Suprapubic skin (tissue), 4 donors: ENCODE results near the gene PAOX. TPM values are rescaled to one million over a fixed set of nuclear protein-coding genes. Genes with fewer than 3 reads are reported as not detected.
"Not testable (repeated sequence)": the region's sequence is repeated elsewhere in the genome, so short reads cannot be mapped to it uniquely, and the experiment has no call there.

Experiments
- DNase-seq, 2 donors: peaks; one replicate each; pipeline ENCODE4 v3.0.0-alpha.2; 2019; ENCODE audit warnings: low spot score in 2 of 2
- H3K27ac ChIP-seq: fragments of 200-600 bp; sonication (generic); one replicate; pipeline ENCODE4 v1.5.1; 2019
- H3K27me3 ChIP-seq: fragments of 200-600 bp; sonication (generic); one replicate; pipeline ENCODE4 v1.5.1; 2019
- H3K36me3 ChIP-seq: fragments of 200-600 bp; sonication (generic); one replicate; pipeline ENCODE4 v1.5.1; 2019
- H3K4me1 ChIP-seq: fragments of 200-600 bp; sonication (generic); one replicate; pipeline ENCODE4 v1.5.1; 2019
- H3K4me3 ChIP-seq: fragments of 200-600 bp; sonication (generic); one replicate; pipeline ENCODE4 v1.5.1; 2019; ENCODE audit warnings: mild to moderate bottlenecking
- H3K9me3 ChIP-seq: fragments of 200-600 bp; sonication (generic); one replicate; pipeline ENCODE4 v1.5.1; 2019
- EP300 ChIP-seq: sonication (generic); formaldehyde crosslinking; IDR thresholded peaks from one replicate; pipeline ENCODE4 v1.6.1; 2017; ENCODE audit warnings: antibody characterized with exemption
- POLR2A ChIP-seq, 2 donors: fragments of 450-650 bp; IDR thresholded peaks; one replicate each; pipeline ENCODE4 v1.6.1; 2017; ENCODE audit warnings: antibody characterized with exemption in 2 of 2, mild to moderate bottlenecking in 2 of 2, moderate library complexity in 2 of 2
- POLR2AphosphoS5 ChIP-seq, 3 donors: sonication (generic); formaldehyde crosslinking; IDR thresholded peaks; one replicate each; pipeline ENCODE4 v1.6.1; 2017; ENCODE audit warnings: antibody characterized with exemption in 3 of 3
- WGBS: methylation state at CpG from one replicate; pipeline ENCODE4 v1.1.5; 2018; 5-methylcytosine and 5-hydroxymethylcytosine counted together
- total RNA-seq, 4 donors: library from RNA; depleted of rRNA; stranded (reverse); fragments of >200 nt; gene quantifications; one replicate each; pipeline ENCODE4 v1.1.0, GENCODE V29; 2016
- TF ChIP-seq, protein P1 (sequence below), 2 donors: fragments of 200-600 bp in 1 of 2; fragments of 450-650 bp in 1 of 2; sonication (generic) in 1 of 2; IDR thresholded peaks; one replicate each; pipeline ENCODE4 v1.5.1; 2016 to 2019; ENCODE audit warnings: antibody characterized with exemption in 2 of 2, mild to moderate bottlenecking in 1 of 2, moderate library complexity in 1 of 2

Gene PAOX
- total RNA-seq, 4 donors from 2014 or later: 7.8 to 23.4 (median 14.3) TPM

DNA sequence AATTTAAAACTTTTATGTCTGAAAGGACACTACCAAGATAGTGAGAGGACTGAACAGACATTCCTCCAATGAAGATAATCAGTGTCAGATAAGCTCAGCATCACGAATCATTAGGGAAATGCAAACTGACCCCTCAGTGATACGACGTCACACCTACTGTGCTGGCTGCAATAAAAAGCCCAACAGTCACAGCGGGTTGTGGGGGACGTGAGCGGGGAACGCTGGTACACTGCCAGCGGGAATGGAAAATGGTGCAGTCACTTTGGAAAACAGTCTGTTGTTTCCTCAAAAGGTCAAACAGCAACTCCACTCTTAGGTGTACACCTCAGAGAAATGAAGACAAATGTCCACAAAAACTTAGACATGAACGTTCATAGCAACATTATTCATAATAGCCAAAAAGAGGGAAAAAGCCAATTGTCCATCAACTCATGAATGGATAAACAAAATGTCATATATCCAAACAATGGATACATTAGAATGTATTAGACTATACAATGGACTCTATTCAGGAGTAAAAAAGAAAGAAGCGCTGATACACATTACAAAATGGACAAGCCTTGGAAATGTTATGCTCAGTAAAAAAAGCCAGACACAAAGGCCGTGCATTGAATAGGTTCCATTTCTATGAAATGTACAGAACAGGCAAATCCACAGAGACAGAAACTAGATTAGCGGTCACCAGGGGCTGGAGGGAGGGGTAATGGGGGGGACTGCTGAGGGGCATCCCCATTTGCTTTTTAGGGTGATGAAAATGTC lies 3.5 kb upstream of the PAOX start:
- Histone ChIP-seq H3K4me1 (peaks cover 42% of the 10 kb centered on the region), H3K9me3 (no peaks in the 10 kb centered on the region), H3K27ac (no peak overlapping the region), H3K27me3 (no peaks in the 10 kb centered on the region), H3K36me3 (peaks cover 10% of the 10 kb centered on the region), H3K4me3 (no peak overlapping the region)
- TF ChIP-seq POLR2A (IDR thresholded peaks at IDR 0.05) (no peak), POLR2AphosphoS5 (IDR thresholded peaks at IDR 0.05) (no peak), EP300 (no peak)
- TF ChIP-seq, protein P1, sequence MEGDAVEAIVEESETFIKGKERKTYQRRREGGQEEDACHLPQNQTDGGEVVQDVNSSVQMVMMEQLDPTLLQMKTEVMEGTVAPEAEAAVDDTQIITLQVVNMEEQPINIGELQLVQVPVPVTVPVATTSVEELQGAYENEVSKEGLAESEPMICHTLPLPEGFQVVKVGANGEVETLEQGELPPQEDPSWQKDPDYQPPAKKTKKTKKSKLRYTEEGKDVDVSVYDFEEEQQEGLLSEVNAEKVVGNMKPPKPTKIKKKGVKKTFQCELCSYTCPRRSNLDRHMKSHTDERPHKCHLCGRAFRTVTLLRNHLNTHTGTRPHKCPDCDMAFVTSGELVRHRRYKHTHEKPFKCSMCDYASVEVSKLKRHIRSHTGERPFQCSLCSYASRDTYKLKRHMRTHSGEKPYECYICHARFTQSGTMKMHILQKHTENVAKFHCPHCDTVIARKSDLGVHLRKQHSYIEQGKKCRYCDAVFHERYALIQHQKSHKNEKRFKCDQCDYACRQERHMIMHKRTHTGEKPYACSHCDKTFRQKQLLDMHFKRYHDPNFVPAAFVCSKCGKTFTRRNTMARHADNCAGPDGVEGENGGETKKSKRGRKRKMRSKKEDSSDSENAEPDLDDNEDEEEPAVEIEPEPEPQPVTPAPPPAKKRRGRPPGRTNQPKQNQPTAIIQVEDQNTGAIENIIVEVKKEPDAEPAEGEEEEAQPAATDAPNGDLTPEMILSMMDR (IDR thresholded peaks at IDR 0.05): no peak
- DNase-seq: no peak
- WGBS: 78% methylated on average over 12 of the region's 12 CpGs

DNA sequence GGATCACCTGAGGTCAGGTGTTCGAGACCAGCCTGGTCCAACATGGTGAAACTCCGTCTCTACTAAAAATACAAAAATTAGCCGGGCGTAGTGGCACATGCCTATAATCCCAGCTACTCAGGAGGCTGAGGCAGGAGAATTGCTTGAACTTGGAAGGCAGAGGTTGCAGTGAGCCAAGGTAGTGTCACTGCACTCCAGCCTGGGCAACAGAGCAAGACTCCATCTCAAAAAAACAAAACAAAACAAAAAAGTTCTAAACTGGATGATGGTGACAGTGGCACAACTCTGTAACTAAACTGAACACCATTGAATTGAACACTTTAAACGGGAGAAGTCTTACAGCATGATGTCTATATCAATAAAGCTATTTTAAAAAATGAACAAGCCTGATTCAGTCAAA lies 2.9 kb upstream of the PAOX start:
- H3K4me1 ChIP-seq: peaks cover 42% of the 10 kb centered on the region
- H3K27me3 ChIP-seq, H3K27ac ChIP-seq, H3K4me3 ChIP-seq, DNase-seq, H3K36me3 ChIP-seq, H3K9me3 ChIP-seq: not testable (repeated sequence)
- 85% methylated on average over 5 of the region's 5 CpGs for WGBS

DNA sequence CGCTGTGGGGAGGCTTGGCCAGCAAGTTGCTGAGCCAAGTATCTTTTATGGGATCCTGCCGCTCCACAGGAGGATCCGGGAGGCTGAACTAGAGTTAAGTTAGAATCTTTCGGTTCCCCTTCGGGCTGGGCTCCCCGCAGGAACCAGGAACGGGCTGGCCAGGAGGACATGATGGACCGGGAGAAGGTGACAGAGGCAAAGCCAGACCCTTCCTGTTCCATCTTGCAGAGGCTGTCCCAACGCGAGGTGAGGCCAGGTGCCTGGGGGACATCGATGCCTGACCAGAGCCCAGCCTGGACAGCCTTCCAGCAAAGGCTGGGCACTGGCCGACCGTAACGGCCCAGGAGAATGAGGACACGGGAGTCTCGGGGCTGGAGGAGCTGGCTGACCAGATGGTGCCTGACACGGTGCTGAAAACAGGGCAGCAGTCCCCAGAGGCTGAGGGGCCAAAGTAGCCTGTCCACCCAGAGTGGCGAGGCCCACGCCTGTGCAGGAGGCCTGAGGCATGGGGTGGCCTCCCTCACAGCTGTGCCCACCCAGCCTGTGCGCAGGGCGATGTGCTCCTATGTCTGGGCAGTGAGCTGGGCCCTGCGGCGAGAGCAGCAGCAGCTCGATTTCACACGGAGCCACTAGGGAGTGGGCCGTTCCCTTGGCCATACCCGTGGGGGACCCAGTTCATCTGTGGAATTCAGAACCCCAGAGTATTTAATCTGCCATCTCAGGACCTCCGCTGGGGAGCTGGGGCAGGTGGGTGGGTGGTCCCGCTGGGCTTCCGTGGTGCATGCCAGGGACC lies 1.8 kb upstream of the PAOX start:
- Histone ChIP-seq H3K4me3 (no peak overlapping the region), H3K9me3 (no peaks in the 10 kb centered on the region), H3K4me1 (peaks cover 32% of the 10 kb centered on the region), H3K27me3 (no peaks in the 10 kb centered on the region), H3K27ac (no peak overlapping the region), H3K36me3 (no peaks in the 10 kb centered on the region)
- TF ChIP-seq, protein P1 (IDR thresholded peaks at IDR 0.05): no peak
- TF ChIP-seq EP300 (no peak), POLR2A (IDR thresholded peaks at IDR 0.05) (no peak), POLR2AphosphoS5 (IDR thresholded peaks at IDR 0.05) (no peak)
- 60% methylated on average over 3 of the region's 30 CpGs for WGBS
- no peak for DNase-seq

DNA sequence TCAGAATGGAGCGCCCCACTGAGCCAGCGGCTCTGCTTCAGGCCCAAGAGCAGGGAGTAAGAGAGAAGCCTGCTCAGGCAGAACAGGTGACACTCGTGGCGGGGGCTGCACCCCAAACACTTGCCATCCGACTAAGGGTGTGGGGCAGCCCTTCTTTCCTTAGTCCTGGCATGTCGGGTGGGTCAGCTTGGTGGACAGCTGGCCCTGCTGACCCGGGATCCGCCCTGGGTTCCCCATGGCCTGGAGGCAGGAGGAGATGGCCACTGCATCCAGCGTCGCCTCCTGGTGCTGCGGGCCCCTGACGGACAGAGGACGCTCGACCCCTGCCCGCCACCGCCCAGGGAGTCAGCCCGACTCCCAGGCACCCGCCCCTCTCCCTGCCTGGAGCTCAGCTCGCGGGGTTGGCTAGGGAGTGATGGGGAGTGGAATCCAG lies 1.2 kb upstream of the PAOX start:
- DNase-seq: no peak
- H3K4me3 ChIP-seq: peak overlapping the region; percentile 92
- H3K36me3 ChIP-seq: no peaks in the 10 kb centered on the region
- no peaks in the 10 kb centered on the region for H3K9me3 ChIP-seq
- H3K4me1 ChIP-seq: peaks cover 26% of the 10 kb centered on the region
- WGBS: 50% methylated on average over 4 of the region's 20 CpGs
- H3K27me3 ChIP-seq: no peaks in the 10 kb centered on the region
- H3K27ac ChIP-seq: peak overlapping the region; percentile 82
- no peak for TF ChIP-seq EP300
- TF ChIP-seq, protein P1 (IDR thresholded peaks at IDR 0.05): no peak
- TF ChIP-seq POLR2A (IDR thresholded peaks at IDR 0.05): no peak
- no peak for TF ChIP-seq POLR2AphosphoS5 (IDR thresholded peaks at IDR 0.05)

DNA sequence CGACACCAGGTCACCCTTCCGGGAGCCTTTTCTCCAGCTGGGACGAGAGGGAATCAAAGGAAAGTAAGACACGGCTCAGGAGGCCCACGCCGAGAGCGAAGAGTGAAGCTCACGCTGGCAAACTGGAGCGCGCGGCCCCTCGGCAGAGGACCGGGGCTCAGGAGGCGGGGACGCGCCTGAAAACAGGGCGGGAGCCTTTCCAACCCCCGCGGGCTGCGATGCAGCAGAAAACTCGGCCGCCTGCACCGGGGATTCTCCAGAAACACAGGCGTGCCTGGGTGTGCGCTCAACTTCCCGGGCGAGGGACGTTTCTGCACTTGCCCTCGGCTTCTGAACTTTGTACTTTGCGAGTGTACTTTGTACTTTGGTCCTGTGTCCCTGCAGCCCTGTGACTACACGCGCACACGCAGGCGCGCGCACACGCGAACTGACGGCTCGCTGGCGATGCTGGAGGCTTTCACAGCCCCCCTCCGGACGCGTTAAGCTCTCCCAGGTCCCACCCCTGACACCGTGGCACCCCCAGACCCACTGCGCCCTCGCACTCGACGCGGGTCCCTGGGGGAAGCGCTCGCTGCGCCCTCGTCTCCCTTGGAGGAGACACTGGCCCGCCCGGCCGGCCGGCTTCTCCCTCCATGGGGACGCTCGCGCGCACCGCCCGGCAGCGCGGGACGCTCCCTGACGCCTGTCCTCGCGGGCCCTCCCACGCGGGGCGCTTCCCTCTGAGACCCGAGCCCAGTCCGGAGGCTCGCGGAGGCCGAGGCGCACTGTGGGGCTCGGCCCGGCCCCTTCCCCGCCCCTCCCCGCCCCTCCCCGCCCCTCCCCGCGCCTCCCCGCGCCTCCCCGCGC lies 588 bp upstream of the PAOX start:
- peak overlapping the region; percentile 92 for H3K4me3 ChIP-seq
- no peaks in the 10 kb centered on the region for H3K27me3 ChIP-seq
- no peak for TF ChIP-seq EP300
- no peak for TF ChIP-seq POLR2A (IDR thresholded peaks at IDR 0.05)
- TF ChIP-seq, protein P1 (IDR thresholded peaks at IDR 0.05): no peak
- no peak for TF ChIP-seq POLR2AphosphoS5 (IDR thresholded peaks at IDR 0.05)
- peak overlapping the region; percentile 82 for H3K27ac ChIP-seq
- no peaks in the 10 kb centered on the region for H3K36me3 ChIP-seq
- peak in 1 of 2 donors; percentile 83 for DNase-seq
- peaks cover 26% of the 10 kb centered on the region for H3K4me1 ChIP-seq
- no peaks in the 10 kb centered on the region for H3K9me3 ChIP-seq
- WGBS: 0% methylated on average over 28 of the region's 90 CpGs
